Fibroblast of pulmonary artery (primary cell): ENCODE results near the gene MED4.

Source experiments
- DNase-seq: peaks from one replicate; pipeline ENCODE4 v3.0.0-alpha.2; 2010; ENCODE audit warnings: low read depth
- H3K4me3 ChIP-seq: replicated peaks from 2 replicates; pipeline ENCODE4 v1.5.1; 2011; ENCODE audit warnings: low read depth, mild to moderate bottlenecking, control low read depth, low read length, moderate library complexity
- CTCF ChIP-seq: IDR thresholded peaks from 2 replicates; pipeline ENCODE4 v1.5.1; 2011; ENCODE audit warnings: mild to moderate bottlenecking, control low read depth, low read length, inconsistent platforms; ENCODE audit errors: missing control alignments

Gene MED4

GRCh38 chr13:48096670-48097069 lies 1.8 kb upstream of the MED4 start:
- DNase-seq: no peak
- H3K4me3 ChIP-seq: no peak overlapping the region
- no peak for TF ChIP-seq CTCF

GRCh38 chr13:48094404-48094780 lies 512 bp downstream of the MED4 start:
- H3K4me3 ChIP-seq: peak overlapping the region; percentile 94
- TF ChIP-seq CTCF: no peak
- DNase-seq: no peak

- no peak for TF ChIP-seq CTCF
- no peak for DNase-seq
- H3K4me3 ChIP-seq: peak overlapping the region; percentile 94
Observed at GRCh38 chr13:48093588-48093987, 1.3 kb downstream of the MED4 start.

GRCh38 chr13:48086272-48086671 lies 8.6 kb downstream of the MED4 start:
- no peak for DNase-seq
- no peak overlapping the region for H3K4me3 ChIP-seq
- no peak for TF ChIP-seq CTCF

GRCh38 chr13:48081739-48082138 lies 13.2 kb downstream of the MED4 start:
- no peak for TF ChIP-seq CTCF
- DNase-seq: no peak
- H3K4me3 ChIP-seq: no peak overlapping the region

GRCh38 chr13:48078251-48078656 lies 16.6 kb downstream of the MED4 start:
- TF ChIP-seq CTCF: peak; percentile 26
- DNase-seq: peak; percentile 19
- no peak overlapping the region for H3K4me3 ChIP-seq

GRCh38 chr13:48074006-48074405 lies 20.9 kb downstream of the MED4 start:
- no peak for DNase-seq
- no peak for TF ChIP-seq CTCF

More at GRCh38 chr13:48074006-48074405, 20.9 kb downstream of the MED4 start:
- no peak overlapping the region for H3K4me3 ChIP-seq
